HepG2 (cell line): Measurements from ENCODE around the gene SPG7. TPM values are rescaled to one million over a fixed set of nuclear protein-coding genes. Genes with fewer than 3 reads are reported as not detected.

Experiments used
- CAMTA2 ChIP-seq: sonication (generic); formaldehyde crosslinking; IDR thresholded peaks from 2 replicates; pipeline ENCODE4 v1.4.0; 2020; ENCODE audit warnings: mild to moderate bottlenecking, missing genetic modification reagents, borderline replicate concordance
- HOXA7 ChIP-seq: sonication (generic); formaldehyde crosslinking; IDR thresholded peaks from 2 replicates; pipeline ENCODE4 v1.8.1; 2022; ENCODE audit warnings: mild to moderate bottlenecking, missing genetic modification reagents, moderate library complexity
- MAF1 ChIP-seq: sonication (generic); formaldehyde crosslinking; IDR thresholded peaks from 2 replicates; pipeline ENCODE4 v1.5.0; 2020; ENCODE audit warnings: missing genetic modification reagents, borderline replicate concordance
- SMAD1 ChIP-seq: sonication (generic); formaldehyde crosslinking; IDR thresholded peaks from 2 replicates; pipeline ENCODE4 v1.4.0; 2020; ENCODE audit warnings: missing genetic modification reagents, low read depth, mild to moderate bottlenecking, borderline replicate concordance
- ZFP62 ChIP-seq: sonication (generic); formaldehyde crosslinking; IDR thresholded peaks from 2 replicates; pipeline ENCODE4 v1.4.0; 2020; ENCODE audit warnings: missing genetic modification reagents
- ZFYVE20 ChIP-seq: sonication (generic); formaldehyde crosslinking; IDR thresholded peaks from 2 replicates; pipeline ENCODE4 v1.8.0; 2023; ENCODE audit warnings: low read depth, mild to moderate bottlenecking, moderate library complexity, missing genetic modification reagents, borderline replicate concordance
- ZNF264 ChIP-seq: sonication (generic); formaldehyde crosslinking; IDR thresholded peaks from 2 replicates; pipeline ENCODE4 v1.4.0; 2020; ENCODE audit warnings: missing genetic modification reagents
- ZNF354B ChIP-seq: sonication (generic); formaldehyde crosslinking; IDR thresholded peaks from 2 replicates; pipeline ENCODE4 v1.8.0; 2022; ENCODE audit warnings: mild to moderate bottlenecking, missing genetic modification reagents
- ZNF468 ChIP-seq: sonication (generic); formaldehyde crosslinking; IDR thresholded peaks from 2 replicates; pipeline ENCODE4 v1.8.0; 2022; ENCODE audit warnings: mild to moderate bottlenecking, moderate library complexity, missing genetic modification reagents
- ZNF883 ChIP-seq: sonication (generic); formaldehyde crosslinking; IDR thresholded peaks from 2 replicates; pipeline ENCODE4 v1.5.1; 2020; ENCODE audit warnings: mild to moderate bottlenecking, missing genetic modification reagents; ENCODE audit errors: not compliant biosample characterization
- polyA plus RNA-seq, 8 experiments: library from polyadenylated mRNA; depleted of rRNA in 3 of 8; stranded (reverse) in 7 of 8; unstranded in 1 of 8; fragments of >200 nt; fragmentation: Illumina TruSeq in 4 of 8; extraction: Trizol in 4 of 8; gene quantifications; 2 replicates each; pipeline versions ENCODE4 v1.2.1 to v1.2.3, GENCODE V29; 2011 to 2016; ENCODE audit warnings: low read depth in 4 of 8, missing spikeins in 1 of 8, mixed read lengths in 1 of 8; ENCODE audit not compliant: insufficient read depth in 1 of 8
- total RNA-seq, 5 experiments: library from RNA; depleted of rRNA; stranded (reverse); fragments of >200 nt; fragmentation: Illumina TruSeq; extraction: Trizol; gene quantifications; 2 replicates each; pipeline ENCODE4 v1.2.3, GENCODE V29; 2016; ENCODE audit warnings: low read depth in 1 of 5
- TF ChIP-seq, protein P1 (sequence below): IDR thresholded peaks from 2 replicates; pipeline ENCODE4 v1.6.1; 2016; ENCODE audit warnings: low read depth, missing genetic modification reagents, missing compliant biosample characterization
- TF ChIP-seq, protein P2 (sequence below): sonication (generic); formaldehyde crosslinking; IDR thresholded peaks from 2 replicates; pipeline ENCODE4 v1.5.1; 2020; ENCODE audit warnings: missing genetic modification reagents, mild to moderate bottlenecking, borderline replicate concordance
- TF ChIP-seq, protein P3 (sequence below): sonication (generic); formaldehyde crosslinking; IDR thresholded peaks from 2 replicates; pipeline ENCODE4 v1.9.0; 2021; ENCODE audit warnings: missing genetic modification reagents, borderline replicate concordance
- TF ChIP-seq, protein P4 (sequence below): sonication (generic); formaldehyde crosslinking; IDR thresholded peaks from 2 replicates; pipeline ENCODE4 v1.8.1; 2023; ENCODE audit warnings: missing genetic modification reagents, inconsistent platforms, borderline replicate concordance

Gene SPG7
- total and polyA plus RNA-seq, 2 of the 13 experiments (the other 11 are each of a cell fraction or from before 2014, with no cell fraction given), result 66.0 to 136 TPM

GRCh38 chr16:89505204-89506112, 2.7 kb upstream of the SPG7 start (continued):
- TF ChIP-seq, protein P1, sequence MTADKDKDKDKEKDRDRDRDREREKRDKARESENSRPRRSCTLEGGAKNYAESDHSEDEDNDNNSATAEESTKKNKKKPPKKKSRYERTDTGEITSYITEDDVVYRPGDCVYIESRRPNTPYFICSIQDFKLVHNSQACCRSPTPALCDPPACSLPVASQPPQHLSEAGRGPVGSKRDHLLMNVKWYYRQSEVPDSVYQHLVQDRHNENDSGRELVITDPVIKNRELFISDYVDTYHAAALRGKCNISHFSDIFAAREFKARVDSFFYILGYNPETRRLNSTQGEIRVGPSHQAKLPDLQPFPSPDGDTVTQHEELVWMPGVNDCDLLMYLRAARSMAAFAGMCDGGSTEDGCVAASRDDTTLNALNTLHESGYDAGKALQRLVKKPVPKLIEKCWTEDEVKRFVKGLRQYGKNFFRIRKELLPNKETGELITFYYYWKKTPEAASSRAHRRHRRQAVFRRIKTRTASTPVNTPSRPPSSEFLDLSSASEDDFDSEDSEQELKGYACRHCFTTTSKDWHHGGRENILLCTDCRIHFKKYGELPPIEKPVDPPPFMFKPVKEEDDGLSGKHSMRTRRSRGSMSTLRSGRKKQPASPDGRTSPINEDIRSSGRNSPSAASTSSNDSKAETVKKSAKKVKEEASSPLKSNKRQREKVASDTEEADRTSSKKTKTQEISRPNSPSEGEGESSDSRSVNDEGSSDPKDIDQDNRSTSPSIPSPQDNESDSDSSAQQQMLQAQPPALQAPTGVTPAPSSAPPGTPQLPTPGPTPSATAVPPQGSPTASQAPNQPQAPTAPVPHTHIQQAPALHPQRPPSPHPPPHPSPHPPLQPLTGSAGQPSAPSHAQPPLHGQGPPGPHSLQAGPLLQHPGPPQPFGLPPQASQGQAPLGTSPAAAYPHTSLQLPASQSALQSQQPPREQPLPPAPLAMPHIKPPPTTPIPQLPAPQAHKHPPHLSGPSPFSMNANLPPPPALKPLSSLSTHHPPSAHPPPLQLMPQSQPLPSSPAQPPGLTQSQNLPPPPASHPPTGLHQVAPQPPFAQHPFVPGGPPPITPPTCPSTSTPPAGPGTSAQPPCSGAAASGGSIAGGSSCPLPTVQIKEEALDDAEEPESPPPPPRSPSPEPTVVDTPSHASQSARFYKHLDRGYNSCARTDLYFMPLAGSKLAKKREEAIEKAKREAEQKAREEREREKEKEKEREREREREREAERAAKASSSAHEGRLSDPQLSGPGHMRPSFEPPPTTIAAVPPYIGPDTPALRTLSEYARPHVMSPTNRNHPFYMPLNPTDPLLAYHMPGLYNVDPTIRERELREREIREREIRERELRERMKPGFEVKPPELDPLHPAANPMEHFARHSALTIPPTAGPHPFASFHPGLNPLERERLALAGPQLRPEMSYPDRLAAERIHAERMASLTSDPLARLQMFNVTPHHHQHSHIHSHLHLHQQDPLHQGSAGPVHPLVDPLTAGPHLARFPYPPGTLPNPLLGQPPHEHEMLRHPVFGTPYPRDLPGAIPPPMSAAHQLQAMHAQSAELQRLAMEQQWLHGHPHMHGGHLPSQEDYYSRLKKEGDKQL, result peak; percentile 62; the same call in 1 of the 2 replicates
- TF ChIP-seq ZNF264 (peak; percentile 91), SMAD1 (CRISPR knock-in tag) (peak; percentile 93), ZFP62 (CRISPR knock-in tag) (no peak), ZNF468 (no peak), ZNF883 (peak; percentile 86), ZFYVE20 (no peak), CAMTA2 (CRISPR knock-in tag) (no peak; the same call in 1 of the 2 replicates), ZNF354B (no peak), MAF1 (CRISPR knock-in tag) (0 out of 2 replicates have a peak, but pooled peaks have one; percentile 82), HOXA7 (no peak)
- TF ChIP-seq, protein P2, sequence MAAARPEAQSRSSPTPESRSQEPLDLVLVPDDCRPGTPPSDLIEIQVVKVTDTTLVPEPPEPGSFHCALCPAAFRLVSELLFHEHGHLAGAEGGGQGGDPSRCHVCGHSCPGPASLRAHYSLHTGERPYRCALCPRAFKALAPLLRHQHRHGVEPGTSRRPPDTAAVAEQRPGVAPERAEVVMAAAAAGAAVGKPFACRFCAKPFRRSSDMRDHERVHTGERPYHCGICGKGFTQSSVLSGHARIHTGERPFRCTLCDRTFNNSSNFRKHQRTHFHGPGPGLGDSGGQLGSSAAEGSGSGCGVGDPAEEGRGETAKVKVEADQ (CRISPR knock-in tag), result peak; percentile 87; the same call in 1 of the 2 replicates
- TF ChIP-seq, protein P3, sequence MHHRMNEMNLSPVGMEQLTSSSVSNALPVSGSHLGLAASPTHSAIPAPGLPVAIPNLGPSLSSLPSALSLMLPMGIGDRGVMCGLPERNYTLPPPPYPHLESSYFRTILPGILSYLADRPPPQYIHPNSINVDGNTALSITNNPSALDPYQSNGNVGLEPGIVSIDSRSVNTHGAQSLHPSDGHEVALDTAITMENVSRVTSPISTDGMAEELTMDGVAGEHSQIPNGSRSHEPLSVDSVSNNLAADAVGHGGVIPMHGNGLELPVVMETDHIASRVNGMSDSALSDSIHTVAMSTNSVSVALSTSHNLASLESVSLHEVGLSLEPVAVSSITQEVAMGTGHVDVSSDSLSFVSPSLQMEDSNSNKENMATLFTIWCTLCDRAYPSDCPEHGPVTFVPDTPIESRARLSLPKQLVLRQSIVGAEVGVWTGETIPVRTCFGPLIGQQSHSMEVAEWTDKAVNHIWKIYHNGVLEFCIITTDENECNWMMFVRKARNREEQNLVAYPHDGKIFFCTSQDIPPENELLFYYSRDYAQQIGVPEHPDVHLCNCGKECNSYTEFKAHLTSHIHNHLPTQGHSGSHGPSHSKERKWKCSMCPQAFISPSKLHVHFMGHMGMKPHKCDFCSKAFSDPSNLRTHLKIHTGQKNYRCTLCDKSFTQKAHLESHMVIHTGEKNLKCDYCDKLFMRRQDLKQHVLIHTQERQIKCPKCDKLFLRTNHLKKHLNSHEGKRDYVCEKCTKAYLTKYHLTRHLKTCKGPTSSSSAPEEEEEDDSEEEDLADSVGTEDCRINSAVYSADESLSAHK, result peak; percentile 78; the same call in 1 of the 2 replicates
- TF ChIP-seq, protein P4, sequence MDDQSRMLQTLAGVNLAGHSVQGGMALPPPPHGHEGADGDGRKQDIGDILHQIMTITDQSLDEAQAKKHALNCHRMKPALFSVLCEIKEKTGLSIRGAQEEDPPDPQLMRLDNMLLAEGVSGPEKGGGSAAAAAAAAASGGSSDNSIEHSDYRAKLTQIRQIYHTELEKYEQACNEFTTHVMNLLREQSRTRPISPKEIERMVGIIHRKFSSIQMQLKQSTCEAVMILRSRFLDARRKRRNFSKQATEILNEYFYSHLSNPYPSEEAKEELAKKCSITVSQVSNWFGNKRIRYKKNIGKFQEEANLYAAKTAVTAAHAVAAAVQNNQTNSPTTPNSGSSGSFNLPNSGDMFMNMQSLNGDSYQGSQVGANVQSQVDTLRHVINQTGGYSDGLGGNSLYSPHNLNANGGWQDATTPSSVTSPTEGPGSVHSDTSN (CRISPR knock-in tag), result no peak
